HCT116 (cell line): ENCODE measurements around the gene ARL14EPL.

ENCODE experiments used
- CTCF ChIP-seq, 3 experiments: fragments of 200-600 bp in 1 of 3; sonication (generic) in 1 of 3; IDR thresholded peaks in 2 of 3; conservative IDR thresholded peaks in 1 of 3; 2 replicates each; pipeline ENCODE4 v1.5.1; 2012 to 2017; ENCODE audit warnings: low read depth in 2 of 3, low read length in 2 of 3, antibody characterized with exemption in 1 of 3, borderline replicate concordance in 1 of 3, control low read depth in 1 of 3, mild to moderate bottlenecking in 1 of 3, mixed read lengths in 1 of 3, mixed run types in 1 of 3, moderate library complexity in 1 of 3; ENCODE audit not compliant: insufficient read depth in 1 of 3
- EGR1 ChIP-seq: IDR thresholded peaks from 2 replicates; pipeline ENCODE4 v1.6.1; 2012; ENCODE audit warnings: low read depth
- ELF1 ChIP-seq: IDR thresholded peaks from 2 replicates; pipeline ENCODE4 v1.6.1; 2012; ENCODE audit warnings: low read depth, borderline replicate concordance
- EZH2 ChIP-seq: fragments of 200-600 bp; sonication (generic); IDR thresholded peaks from 2 replicates; pipeline ENCODE4 v1.6.1; 2017; ENCODE audit warnings: antibody characterized with exemption, mixed run types
- EZH2phosphoT487 ChIP-seq: fragments of 200-600 bp; IDR thresholded peaks from 2 replicates; pipeline ENCODE4 v1.6.1; 2018; ENCODE audit warnings: antibody characterized with exemption, borderline replicate concordance
- MAX ChIP-seq: IDR thresholded peaks from 2 replicates; pipeline ENCODE4 v1.6.1; 2012
- POLR2AphosphoS5 ChIP-seq: IDR thresholded peaks from 2 replicates; pipeline ENCODE4 v1.6.1; 2011; ENCODE audit warnings: mild to moderate bottlenecking, low read depth, low read length, moderate library complexity
- SP1 ChIP-seq: IDR thresholded peaks from 2 replicates; pipeline ENCODE4 v1.6.1; 2012; ENCODE audit warnings: low read depth
- TCF7L2 ChIP-seq: IDR thresholded peaks from 2 replicates; pipeline ENCODE4 v1.7.0; 2011; ENCODE audit warnings: borderline replicate concordance, inconsistent platforms; ENCODE audit not compliant: insufficient read depth, insufficient read length; ENCODE audit errors: extremely low read depth
- TF ChIP-seq, protein P1 (sequence below): IDR thresholded peaks from 2 replicates; pipeline ENCODE4 v1.6.1; 2012; ENCODE audit warnings: low read depth

- TF ChIP-seq CTCF (IDR thresholded peaks at IDR 0.05 in 2 of 3, conservative IDR thresholded peaks at IDR 0.05 in 1 of 3; ENCODE audit: borderline replicate concordance in 1 of 3, insufficient read depth in 1 of 3, low read depth in 2 of 3, low read length in 2 of 3) (no peak), TCF7L2 (no peak), SP1 (no peak), POLR2AphosphoS5 (no peak), EZH2 (no peak), EZH2phosphoT487 (no peak), EGR1 (no peak), ELF1 (no peak), MAX (no peak)
- TF ChIP-seq, protein P1, sequence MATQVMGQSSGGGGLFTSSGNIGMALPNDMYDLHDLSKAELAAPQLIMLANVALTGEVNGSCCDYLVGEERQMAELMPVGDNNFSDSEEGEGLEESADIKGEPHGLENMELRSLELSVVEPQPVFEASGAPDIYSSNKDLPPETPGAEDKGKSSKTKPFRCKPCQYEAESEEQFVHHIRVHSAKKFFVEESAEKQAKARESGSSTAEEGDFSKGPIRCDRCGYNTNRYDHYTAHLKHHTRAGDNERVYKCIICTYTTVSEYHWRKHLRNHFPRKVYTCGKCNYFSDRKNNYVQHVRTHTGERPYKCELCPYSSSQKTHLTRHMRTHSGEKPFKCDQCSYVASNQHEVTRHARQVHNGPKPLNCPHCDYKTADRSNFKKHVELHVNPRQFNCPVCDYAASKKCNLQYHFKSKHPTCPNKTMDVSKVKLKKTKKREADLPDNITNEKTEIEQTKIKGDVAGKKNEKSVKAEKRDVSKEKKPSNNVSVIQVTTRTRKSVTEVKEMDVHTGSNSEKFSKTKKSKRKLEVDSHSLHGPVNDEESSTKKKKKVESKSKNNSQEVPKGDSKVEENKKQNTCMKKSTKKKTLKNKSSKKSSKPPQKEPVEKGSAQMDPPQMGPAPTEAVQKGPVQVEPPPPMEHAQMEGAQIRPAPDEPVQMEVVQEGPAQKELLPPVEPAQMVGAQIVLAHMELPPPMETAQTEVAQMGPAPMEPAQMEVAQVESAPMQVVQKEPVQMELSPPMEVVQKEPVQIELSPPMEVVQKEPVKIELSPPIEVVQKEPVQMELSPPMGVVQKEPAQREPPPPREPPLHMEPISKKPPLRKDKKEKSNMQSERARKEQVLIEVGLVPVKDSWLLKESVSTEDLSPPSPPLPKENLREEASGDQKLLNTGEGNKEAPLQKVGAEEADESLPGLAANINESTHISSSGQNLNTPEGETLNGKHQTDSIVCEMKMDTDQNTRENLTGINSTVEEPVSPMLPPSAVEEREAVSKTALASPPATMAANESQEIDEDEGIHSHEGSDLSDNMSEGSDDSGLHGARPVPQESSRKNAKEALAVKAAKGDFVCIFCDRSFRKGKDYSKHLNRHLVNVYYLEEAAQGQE = no peak
Measured at GRCh38 chr5:116044073-116044472, 11.8 kb downstream of the ARL14EPL start.
